Stromal cell of bone marrow (primary cell): ENCODE results near the gene GALNT2.

Experiments used
- DNase-seq: peaks from one replicate; pipeline ENCODE4 v3.0.0-alpha.2; 2012; ENCODE audit warnings: low read depth

Gene GALNT2

DNA sequence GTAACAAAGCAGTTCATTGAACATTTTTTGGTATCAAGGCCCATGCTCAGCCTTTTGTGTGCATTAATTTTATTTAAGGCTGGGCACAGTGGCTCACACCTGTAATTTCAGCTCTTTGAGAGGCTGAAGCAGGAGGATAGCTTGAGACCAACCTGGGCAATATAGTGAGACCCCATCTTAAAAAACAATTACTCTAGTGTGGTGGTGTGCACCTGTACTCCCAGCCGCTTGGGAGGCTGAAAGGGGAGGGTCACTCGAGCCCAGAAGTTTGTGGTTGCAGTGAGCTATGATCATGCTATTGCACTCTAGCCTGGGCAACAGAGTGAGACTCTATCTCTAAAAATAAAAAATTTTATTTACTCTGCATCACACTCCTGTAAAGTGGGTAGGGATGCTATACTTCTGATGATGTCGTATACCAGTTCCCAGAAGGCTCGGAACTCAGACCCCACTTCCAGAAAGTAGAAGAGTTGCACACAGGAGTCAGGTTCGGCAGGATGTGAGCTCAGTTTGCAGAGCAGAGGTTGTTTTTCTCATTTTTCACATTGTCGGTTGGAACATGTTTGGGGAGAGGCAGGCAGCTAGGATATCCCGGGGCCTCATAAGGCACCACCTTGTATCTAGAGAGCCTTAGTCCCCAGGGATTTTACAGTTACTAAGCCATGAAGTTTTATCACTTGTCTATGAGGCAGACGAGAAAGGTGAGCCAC, 144.6 kb downstream of the GALNT2 start:
- DNase-seq: no peak

DNA sequence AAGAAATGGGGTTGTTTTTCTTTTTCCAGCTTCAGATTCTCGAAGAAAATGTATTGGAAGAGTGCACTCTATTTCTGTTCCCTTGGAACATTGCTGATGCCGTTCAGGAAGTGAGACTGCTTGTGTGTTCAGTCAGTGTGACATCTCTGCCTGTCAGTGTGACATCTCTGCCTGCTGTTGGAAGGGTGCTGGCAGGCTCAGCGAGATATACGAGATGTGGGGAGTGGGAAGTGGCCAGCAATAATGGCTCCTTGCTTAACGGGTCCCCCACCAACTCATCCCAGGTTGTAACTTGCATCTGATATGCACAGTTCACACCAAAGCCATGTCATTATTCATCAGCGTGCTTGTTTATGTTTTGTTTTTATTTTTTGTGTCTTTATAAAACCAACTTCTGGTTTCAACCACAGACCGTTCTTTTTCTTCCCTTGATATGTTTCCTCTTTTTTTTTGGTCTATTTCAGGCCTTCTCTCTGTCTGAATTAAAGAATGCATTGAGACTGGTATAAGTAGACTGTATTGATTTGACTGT, 145.4 kb downstream of the GALNT2 start:
- no peak for DNase-seq

GRCh38 chr1:230215031-230215430, 148.0 kb downstream of the GALNT2 start:
- peak; percentile 59 for DNase-seq

- DNase-seq: no peak
Observed at GRCh38 chr1:230215529-230215928, 148.5 kb downstream of the GALNT2 start.

- no peak for DNase-seq
Observed at GRCh38 chr1:230216896-230217295, 149.9 kb downstream of the GALNT2 start.

DNA sequence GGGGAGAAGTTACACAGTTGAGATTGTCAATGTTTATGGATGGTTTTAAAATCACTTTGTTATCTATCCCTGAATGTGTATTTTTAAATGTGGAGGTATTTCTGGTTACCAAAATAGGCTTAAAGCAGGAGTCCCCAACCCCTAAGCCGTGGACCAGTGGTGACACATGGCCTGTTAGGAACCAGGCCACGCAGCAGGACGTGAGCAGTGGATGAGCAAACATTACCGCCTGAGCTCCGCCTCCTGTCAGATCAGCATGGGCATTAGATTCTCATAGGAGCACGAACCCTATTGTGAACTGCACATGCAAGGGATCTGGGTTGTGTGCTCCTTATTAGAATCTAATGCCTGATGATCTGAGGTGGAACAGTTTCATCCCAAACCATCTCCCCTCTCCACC, 151.6 kb downstream of the GALNT2 start:
- no peak for DNase-seq

DNA sequence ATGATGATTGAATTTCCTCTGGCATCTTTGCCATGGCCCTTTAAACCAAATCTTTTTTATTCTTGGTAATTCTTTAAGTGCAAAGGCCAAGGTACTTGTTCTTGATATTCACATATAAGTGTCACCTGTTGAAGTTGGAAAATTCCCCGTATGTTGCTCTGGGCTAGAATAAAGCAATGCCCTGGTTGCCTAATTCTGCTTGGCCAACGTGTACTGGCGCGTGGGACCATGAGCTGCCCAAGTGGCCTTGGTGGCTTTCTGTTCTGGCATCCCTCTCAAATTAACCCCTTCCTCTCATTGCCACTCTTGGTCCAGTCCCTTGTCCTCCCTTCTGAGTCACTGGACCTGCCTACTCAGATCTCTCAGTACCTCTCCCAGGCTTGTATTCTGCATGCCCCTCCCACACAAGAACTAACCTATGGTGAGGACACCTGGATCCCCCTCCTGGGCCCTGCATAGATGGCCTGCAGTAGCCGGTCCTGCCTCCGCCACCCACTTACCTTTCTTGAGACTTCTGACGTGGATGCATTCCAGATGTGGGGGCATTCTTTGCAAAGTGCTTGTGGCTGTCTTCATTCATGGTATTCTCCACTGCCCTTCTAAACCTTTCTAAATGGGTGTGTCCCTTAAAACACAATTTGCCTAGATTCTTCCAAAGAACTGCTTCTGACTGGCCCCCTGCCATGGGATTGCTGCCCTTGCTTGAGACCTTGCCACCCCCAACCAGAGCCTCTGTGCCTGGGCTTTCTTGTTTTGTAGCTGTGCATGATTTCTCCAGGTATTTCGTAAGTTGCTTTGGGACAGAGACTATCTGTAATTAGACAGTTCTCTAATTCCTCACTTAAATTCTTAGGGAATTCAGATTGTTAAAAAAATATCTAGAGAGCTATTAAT, 152.4 kb downstream of the GALNT2 start:
- no peak for DNase-seq

- DNase-seq: no peak
Observed at GRCh38 chr1:230220478-230220877, 153.4 kb downstream of the GALNT2 start.

GRCh38 chr1:230220907-230221306, 153.9 kb downstream of the GALNT2 start:
- DNase-seq: no peak

- DNase-seq: no peak
Observed at GRCh38 chr1:230222678-230223077, 155.6 kb downstream of the GALNT2 start.

DNA sequence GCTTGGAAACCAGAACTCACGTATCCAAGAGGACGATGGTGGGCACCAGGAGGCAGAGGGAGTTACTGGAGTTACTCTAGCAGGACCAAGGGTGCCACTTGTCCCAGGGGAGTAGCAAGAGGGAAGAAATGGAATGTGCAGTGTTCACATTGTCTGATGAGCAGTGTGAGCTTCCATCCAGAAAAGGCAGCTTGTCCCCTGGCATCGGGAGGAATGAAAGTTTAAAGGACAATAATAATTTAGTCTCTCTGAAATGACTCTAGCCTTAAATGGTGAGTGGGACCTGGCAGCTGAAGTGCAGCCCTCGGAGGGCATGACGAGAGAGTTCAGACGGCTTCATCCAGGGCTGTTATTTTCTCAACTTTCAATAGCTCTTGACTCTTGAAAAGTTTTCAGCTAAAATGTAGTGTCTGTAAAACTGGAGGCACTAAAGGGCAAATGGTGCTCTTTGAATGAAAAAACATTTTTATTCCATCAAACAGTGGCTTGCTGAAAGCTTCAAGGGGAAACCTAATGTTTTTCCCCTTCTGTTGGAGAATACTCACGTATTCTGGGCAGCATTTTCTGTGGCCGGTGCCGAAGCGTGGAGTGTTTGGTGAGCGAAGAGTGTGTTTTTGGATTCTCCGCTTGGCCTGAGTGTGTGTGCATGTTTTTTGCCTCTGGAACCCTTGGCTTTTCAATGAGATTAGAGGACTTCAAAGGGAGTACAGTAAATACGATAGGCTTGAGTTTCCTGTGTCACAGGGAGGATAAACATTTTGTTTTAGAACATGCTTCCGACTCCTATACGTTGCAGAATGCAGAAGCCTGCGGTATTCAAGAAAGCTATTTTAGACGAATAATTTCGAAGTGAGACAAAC, 157.3 kb downstream of the GALNT2 start:
- no peak for DNase-seq

GRCh38 chr1:230226007-230226800, 159.2 kb downstream of the GALNT2 start:
- DNase-seq: no peak

- no peak for DNase-seq
Observed at GRCh38 chr1:230226814-230227213, 159.8 kb downstream of the GALNT2 start.

- no peak for DNase-seq
Observed at GRCh38 chr1:230228236-230228897, 161.3 kb downstream of the GALNT2 start.

GRCh38 chr1:230230273-230230672, 163.2 kb downstream of the GALNT2 start:
- no peak for DNase-seq

DNA sequence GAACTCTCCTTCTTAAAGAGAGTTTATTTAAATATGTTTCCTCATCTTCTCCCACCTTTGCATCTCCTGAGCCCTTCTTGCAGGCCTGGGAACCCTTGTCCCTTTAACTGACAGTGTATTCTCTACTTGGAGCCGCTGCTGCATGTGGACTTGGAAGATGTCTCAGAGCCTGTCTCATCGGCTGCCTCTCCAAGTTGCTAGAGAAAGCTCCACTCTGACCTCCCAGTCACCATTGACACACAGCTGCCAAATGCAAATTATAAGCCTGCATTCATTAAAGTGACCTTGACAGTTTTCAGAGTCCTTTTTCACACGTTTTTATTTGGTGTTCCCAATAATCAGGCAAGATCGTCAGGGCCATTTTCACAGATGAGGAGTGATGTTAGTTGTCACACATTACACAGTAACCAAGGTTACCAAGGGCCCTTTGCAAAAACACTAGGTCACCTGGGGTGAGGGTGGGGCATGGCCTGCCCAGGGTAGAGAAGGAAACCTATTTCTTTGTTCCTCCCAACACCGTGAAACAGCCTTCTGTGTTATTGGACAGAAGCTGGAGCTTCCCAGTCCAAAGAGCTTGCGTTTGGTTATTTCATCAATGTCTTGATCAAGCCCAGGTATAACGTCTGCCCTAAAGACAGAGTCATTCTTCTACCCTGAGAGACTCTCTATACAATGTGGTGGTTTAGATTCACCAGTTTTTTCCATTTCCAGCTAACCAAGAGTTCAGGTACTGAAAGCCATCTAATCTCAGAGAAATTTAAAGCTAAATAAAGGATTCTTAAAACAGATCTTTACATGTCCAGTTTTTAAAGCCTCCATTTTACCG, 164.1 kb downstream of the GALNT2 start:
- no peak for DNase-seq

GRCh38 chr1:230231774-230232145, 164.7 kb downstream of the GALNT2 start:
- DNase-seq: peak; percentile 45

GRCh38 chr1:230232371-230232771, 165.3 kb downstream of the GALNT2 start:
- DNase-seq: no peak

DNA sequence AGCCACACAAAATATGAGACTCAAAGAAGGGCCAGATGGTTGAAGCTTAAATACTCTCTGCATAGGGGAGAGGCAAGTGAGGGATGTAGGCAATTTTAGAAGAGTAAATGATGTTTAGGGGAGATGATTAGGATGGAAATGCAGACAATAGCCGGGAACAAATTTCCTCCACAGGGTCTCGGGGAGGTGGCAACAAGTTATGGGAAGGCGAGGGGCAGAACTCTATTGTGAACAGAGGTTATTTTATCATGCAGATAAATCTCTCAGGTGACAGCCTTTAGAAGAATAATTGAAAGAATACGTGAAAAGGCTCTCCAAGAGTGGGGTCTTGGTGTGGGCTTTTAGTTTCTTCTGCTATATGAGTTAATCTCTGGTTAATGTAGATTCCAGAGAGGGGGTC, 166.7 kb downstream of the GALNT2 start:
- no peak for DNase-seq

GRCh38 chr1:230235876-230236275, 168.8 kb downstream of the GALNT2 start:
- no peak for DNase-seq
